Subcutaneous adipose tissue (tissue), 4 donors: ENCODE results near the gene RIC8B. TPM values are rescaled to one million over a fixed set of nuclear protein-coding genes. Genes with fewer than 3 reads are reported as not detected.

ENCODE experiments used
- CTCF ChIP-seq: fragments of 450-650 bp; IDR thresholded peaks from one replicate; pipeline ENCODE4 v1.5.1; 2016; ENCODE audit warnings: low read depth, mild to moderate bottlenecking, control low read depth, antibody characterized with exemption, moderate library complexity
- total RNA-seq, 4 donors: library from RNA; depleted of rRNA; stranded (reverse); fragments of >200 nt; gene quantifications; one replicate each; pipeline ENCODE4 v1.1.0, GENCODE V29; 2016

The RIC8B gene
- total RNA-seq, 4 donors from 2014 or later, result 16.4 to 21.4 (median 17.1) TPM

GRCh38 chr12:106750524-106750923, 24.0 kb upstream of the RIC8B start:
- no peak for TF ChIP-seq CTCF

DNA sequence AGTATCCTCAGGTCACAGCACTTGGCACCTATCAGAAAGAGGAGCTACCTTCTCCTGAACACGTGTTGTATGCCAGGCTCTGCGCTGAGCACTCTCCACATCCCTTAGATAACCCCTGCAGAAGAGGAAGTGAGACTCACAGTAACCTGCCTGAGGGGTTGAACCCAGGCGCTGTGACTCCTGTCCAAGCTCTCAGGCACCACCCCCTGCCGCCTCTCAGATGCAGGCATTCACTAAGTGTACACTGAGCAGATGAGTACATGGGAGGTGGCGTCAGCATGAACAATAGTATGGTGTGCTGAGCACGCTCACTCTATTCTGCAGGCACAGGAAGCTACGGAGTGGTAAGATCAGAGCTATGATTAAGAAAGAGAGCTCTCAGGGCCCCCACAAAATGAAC, 21.0 kb upstream of the RIC8B start:
- TF ChIP-seq CTCF, result no peak

- no peak for TF ChIP-seq CTCF
Observed at GRCh38 chr12:106754331-106754730, 20.2 kb upstream of the RIC8B start.

DNA sequence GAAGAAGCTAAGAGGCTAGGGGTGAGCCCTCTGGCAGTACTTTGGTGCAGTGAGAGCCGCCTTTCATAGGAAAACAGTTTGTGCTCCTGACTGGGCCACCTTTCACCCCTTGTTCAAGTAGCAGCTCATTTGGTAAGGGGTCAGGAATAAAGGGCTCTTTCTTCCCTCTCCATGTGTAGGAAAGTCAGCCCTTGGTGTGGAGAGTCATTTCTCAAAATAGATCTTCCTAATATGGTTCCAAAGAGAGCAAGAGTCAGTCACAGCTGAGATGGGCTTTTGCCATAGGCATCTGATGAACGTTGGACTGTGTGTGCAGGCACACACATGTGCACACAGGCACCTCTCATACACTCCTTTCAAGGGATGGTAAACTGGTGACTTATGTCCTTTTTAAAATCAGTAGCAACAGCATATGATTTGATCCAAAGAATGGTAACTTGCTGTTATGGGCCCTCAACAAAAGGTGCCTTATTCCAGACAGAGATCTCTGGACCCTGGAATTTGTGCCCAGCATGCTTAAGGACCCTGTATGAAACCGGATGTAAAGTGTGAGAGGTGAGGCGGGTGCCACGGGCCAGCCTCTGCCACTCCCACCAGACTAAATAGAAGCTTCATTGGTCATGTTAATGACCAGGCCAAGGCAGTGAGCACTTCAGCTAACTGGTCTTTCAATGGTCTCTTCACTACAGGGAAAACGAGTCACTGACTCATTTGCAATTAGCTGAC, 16.7 kb upstream of the RIC8B start:
- no peak for TF ChIP-seq CTCF

- TF ChIP-seq CTCF, result no peak
Observed at GRCh38 chr12:106758349-106759110, 16.0 kb upstream of the RIC8B start.

DNA sequence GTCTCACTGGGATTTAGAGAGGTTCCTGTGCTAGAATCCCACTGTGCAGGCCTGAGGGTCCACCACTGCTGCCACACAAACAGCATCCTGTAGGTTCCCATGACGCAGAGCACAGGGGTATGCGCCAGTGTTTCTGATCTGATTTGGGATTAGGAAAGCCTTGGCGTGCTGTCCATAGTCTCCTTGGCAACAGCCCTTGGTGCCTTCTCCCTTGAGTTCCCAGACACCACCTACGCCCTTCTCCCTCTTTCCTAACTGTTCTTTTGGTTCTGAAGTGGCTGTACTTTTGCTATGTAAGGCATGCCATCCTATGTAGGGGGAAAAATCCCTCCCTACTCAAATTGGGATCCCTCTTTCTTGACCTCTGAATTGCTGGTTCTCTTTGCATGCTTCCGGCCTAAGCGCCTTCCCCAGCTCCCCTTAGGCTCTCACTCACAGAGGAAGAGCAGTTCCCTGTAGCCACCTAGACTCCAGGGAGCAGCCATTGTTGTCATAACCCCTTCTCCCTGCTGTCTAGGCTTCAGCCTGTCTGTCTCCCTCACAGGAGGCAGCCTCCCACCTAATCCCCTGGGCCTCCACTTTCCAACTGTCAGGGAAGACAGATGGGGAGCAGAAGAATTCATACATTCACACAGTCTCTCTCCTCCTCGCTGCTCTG, 14.8 kb upstream of the RIC8B start:
- no peak for TF ChIP-seq CTCF

DNA sequence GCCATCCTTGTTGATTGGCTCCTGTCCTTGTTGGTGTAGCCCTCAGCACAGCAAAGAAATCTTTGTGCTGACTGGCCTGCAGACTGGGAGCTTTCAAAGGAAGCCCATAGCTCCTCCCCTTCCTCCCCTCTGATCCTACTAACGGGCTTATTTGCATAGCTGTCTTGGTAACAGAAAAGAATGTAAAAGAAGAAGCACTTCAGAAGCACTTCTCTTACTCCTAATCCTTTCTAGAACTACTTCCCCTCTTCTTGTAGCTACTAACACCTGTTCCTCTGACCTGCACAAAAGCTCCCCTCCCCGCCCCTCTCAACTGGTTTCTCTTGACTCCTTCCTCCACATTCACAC, 14.3 kb upstream of the RIC8B start:
- no peak for TF ChIP-seq CTCF
